ENCODE data around the gene CHRD. TPM values are rescaled to one million over a fixed set of nuclear protein-coding genes. Genes with fewer than 3 reads are reported as not detected.

Gene CHRD
- total and polyA plus RNA-seq, 10 of the 15 experiments (the other 5 are each of a cell fraction or from before 2014, with no cell fraction given): not detected

DNA sequence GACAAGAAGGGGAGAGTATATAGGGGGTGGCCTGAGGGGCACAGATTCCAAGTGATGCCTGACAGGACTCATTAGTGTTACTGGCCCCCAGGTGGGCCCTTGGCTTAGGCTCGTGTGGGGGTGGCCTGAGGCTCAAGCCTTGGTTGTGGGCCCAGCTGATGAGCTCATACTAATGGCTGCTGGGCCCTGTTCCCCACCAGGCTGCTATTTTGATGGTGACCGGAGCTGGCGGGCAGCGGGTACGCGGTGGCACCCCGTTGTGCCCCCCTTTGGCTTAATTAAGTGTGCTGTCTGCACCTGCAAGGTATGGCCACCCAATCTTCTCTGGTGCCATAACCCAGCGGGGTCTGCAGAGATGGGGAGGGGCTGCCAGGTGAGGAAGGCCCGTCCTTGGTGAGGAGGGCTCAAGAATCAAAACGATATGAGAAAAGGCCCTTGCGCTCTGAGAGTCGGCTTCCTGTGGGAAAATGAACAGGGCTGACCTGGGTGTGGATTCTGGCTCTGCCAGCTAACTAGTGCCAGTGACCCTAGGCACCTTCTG is 7.4 kb downstream of the CHRD start (continued):
- TF ChIP-seq EED (IDR thresholded peaks at IDR 0.05; ENCODE audit: low read depth): no peak
- TF ChIP-seq POU2F2 (IDR thresholded peaks at IDR 0.05; ENCODE audit: borderline replicate concordance, low read depth, low read length): no peak
- no peak for TF ChIP-seq HDGF (IDR thresholded peaks at IDR 0.05)
- TF ChIP-seq SPI1 (IDR thresholded peaks at IDR 0.05; ENCODE audit: borderline replicate concordance, insufficient read depth, low read depth, low read length): no peak

- DNase-seq (ENCODE audit: low read depth, low spot score) (no peak), ATAC-seq (no peak), FAIRE-seq (no peak)
- intact Hi-C loops (cut with micrococcal nuclease; ENCODE audit: unreplicated experiment): no loop called here
- RAD21 ChIA-PET (ENCODE audit: unreplicated experiment): no interaction called here
- Histone ChIP-seq H3K4me3 (no peak overlapping the region), H4K20me1 (ENCODE audit: control insufficient read depth, insufficient read depth) (no peaks in the 10 kb centered on the region), H3K4me2 (ENCODE audit: control insufficient read depth, insufficient read depth) (no peak overlapping the region), H3K27ac (ENCODE audit: control insufficient read depth, insufficient read depth) (no peak overlapping the region), H3K4me1 (ENCODE audit: control insufficient read depth, insufficient read depth, low read length) (no peaks in the 10 kb centered on the region), H3K9me3 (replicated peaks; ENCODE audit: control insufficient read depth, insufficient read depth, low read length) (no peaks in the 10 kb centered on the region), H3K9ac (ENCODE audit: control insufficient read depth, insufficient read depth, low read length) (no peak overlapping the region), H3K27me3 (replicated peaks in 1 of 2; ENCODE audit: control insufficient read depth in 2 of 2, insufficient read depth in 2 of 2, low read length in 1 of 2) (peaks cover 0 to 4% of the 10 kb centered on the region in 2 experiments), H2AFZ (ENCODE audit: control insufficient read depth, low read depth, low read length) (no peak overlapping the region), H3K36me3 (ENCODE audit: control insufficient read depth in 2 of 2, insufficient read depth in 2 of 2, low read length in 1 of 2) (no peaks in the 10 kb centered on the region), H3K79me2 (ENCODE audit: control insufficient read depth, insufficient read depth, low read length) (no peaks in the 10 kb centered on the region)
- CTCF ChIA-PET: no interaction called here
- SMC1A ChIA-PET (ENCODE audit: uncharacterized antibody, unreplicated experiment): no interaction called here
- BruUV-seq (replicated peaks): no TSS peak
- POLR2A ChIA-PET: no interaction called here
- TF ChIP-seq NFIC (IDR thresholded peaks at IDR 0.05; ENCODE audit: low read depth, low read length): no peak
- no peak for TF ChIP-seq NBN (IDR thresholded peaks at IDR 0.05)
- TF ChIP-seq EZH2 (IDR thresholded peaks at IDR 0.05; ENCODE audit: borderline replicate concordance, control insufficient read depth, low read depth, low read length): no peak
- no peak for TF ChIP-seq YY1 (IDR thresholded peaks at IDR 0.05; ENCODE audit: low read depth, low read length)
- TF ChIP-seq ESRRA (IDR thresholded peaks at IDR 0.05; ENCODE audit: low read length): no peak
- TF ChIP-seq EED (IDR thresholded peaks at IDR 0.05; ENCODE audit: low read depth): no peak
- TF ChIP-seq, protein P1, sequence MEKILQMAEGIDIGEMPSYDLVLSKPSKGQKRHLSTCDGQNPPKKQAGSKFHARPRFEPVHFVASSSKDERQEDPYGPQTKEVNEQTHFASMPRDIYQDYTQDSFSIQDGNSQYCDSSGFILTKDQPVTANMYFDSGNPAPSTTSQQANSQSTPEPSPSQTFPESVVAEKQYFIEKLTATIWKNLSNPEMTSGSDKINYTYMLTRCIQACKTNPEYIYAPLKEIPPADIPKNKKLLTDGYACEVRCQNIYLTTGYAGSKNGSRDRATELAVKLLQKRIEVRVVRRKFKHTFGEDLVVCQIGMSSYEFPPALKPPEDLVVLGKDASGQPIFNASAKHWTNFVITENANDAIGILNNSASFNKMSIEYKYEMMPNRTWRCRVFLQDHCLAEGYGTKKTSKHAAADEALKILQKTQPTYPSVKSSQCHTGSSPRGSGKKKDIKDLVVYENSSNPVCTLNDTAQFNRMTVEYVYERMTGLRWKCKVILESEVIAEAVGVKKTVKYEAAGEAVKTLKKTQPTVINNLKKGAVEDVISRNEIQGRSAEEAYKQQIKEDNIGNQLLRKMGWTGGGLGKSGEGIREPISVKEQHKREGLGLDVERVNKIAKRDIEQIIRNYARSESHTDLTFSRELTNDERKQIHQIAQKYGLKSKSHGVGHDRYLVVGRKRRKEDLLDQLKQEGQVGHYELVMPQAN (conservative IDR thresholded peaks at IDR 0.05): no peak
- TF ChIP-seq IKZF2 (IDR thresholded peaks at IDR 0.05): no peak
- TF ChIP-seq GABPA (IDR thresholded peaks at IDR 0.05; ENCODE audit: low read depth): no peak
- TF ChIP-seq, protein P2, sequence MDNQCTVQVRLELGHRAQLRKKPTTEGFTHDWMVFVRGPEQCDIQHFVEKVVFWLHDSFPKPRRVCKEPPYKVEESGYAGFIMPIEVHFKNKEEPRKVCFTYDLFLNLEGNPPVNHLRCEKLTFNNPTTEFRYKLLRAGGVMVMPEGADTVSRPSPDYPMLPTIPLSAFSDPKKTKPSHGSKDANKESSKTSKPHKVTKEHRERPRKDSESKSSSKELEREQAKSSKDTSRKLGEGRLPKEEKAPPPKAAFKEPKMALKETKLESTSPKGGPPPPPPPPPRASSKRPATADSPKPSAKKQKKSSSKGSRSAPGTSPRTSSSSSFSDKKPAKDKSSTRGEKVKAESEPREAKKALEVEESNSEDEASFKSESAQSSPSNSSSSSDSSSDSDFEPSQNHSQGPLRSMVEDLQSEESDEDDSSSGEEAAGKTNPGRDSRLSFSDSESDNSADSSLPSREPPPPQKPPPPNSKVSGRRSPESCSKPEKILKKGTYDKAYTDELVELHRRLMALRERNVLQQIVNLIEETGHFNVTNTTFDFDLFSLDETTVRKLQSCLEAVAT (IDR thresholded peaks at IDR 0.05): no peak
- 14% methylated on average over 8 of the region's 8 CpGs for WGBS (ENCODE audit: insufficient coverage, insufficient replicate concordance, low lambda C conversion rate, missing lambda C conversion rate)
- in situ Hi-C loops (cut with MboI): no loop called here
These were observed 8.5 kb downstream of the CHRD start for GRCh38 chr3:184388164-184388935.

All from GM12878 (cell line).